WTC11 (cell line): ENCODE data around the gene SMYD3. TPM values are rescaled to one million over a fixed set of nuclear protein-coding genes. Genes with fewer than 3 reads are reported as not detected.
A peak's percentile ranks its signal among the peaks of the same experiment; 100 is the strongest.
"Not testable (repeated sequence)": the region's sequence is repeated elsewhere in the genome, so short reads cannot be mapped to it uniquely, and the experiment has no call there.

Experiments
- ATAC-seq: fragments of 200-7000 bp; cut with Tn5 transposase; 2 replicates; pipeline ENCODE4 v1.10.0; 2021; ENCODE audit warnings: mild to moderate bottlenecking, moderate library complexity
- CTCF ChIA-PET: fragments of 300-600 bp; sonication (Branson Sonifier 250); formaldehyde crosslinking; loops from one replicate; lab custom pipeline; 2021; ENCODE audit warnings: antibody characterized with exemption; lab: Charles Lee
- POLR2A ChIA-PET: fragments of 350-600 bp; sonication (Branson Sonifier 250); formaldehyde crosslinking; loops from one replicate; lab custom pipeline; 2021; ENCODE audit warnings: antibody characterized with exemption; lab: Charles Lee
- DNase-seq: peaks from one replicate; pipeline ENCODE4 v3.0.0; 2021; ENCODE audit warnings: low spot score
- H3K27ac Mint-ChIP-seq: 2 replicates; pipeline ENCODE4 v1.8.0; 2021; ENCODE audit warnings: mixed read lengths
- H3K27me3 Mint-ChIP-seq: 2 replicates; pipeline ENCODE4 v1.8.0; 2021; ENCODE audit warnings: low read depth, mild to moderate bottlenecking, moderate library complexity, mixed read lengths
- H3K36me3 Mint-ChIP-seq: 2 replicates; pipeline ENCODE4 v1.8.0; 2021; ENCODE audit warnings: mixed read lengths
- H3K4me1 Mint-ChIP-seq: 2 replicates; pipeline ENCODE4 v1.8.0; 2022; ENCODE audit warnings: mixed read lengths
- H3K4me3 Mint-ChIP-seq: 2 replicates; pipeline ENCODE4 v1.8.0; 2021; ENCODE audit warnings: mild to moderate bottlenecking, moderate library complexity, mixed read lengths
- H3K9me3 Mint-ChIP-seq: 2 replicates; pipeline ENCODE4 v1.8.0; 2021; ENCODE audit warnings: mixed read lengths
- ATF3 ChIP-seq: sonication (generic); formaldehyde crosslinking; conservative IDR thresholded peaks from 2 replicates; pipeline ENCODE4 v1.8.1; 2022; ENCODE audit warnings: mild to moderate bottlenecking, missing genetic modification reagents
- ATF6 ChIP-seq: sonication (generic); formaldehyde crosslinking; IDR thresholded peaks from 2 replicates; pipeline ENCODE4 v1.8.1; 2023; ENCODE audit warnings: mild to moderate bottlenecking, missing genetic modification reagents
- CTCF ChIP-seq: fragments of 200-600 bp; IDR thresholded peaks from 2 replicates; pipeline ENCODE4 v1.8.0; 2022; ENCODE audit warnings: antibody characterized with exemption
- E2F4 ChIP-seq: sonication (generic); formaldehyde crosslinking; IDR thresholded peaks from 2 replicates; pipeline ENCODE4 v1.8.1; 2022; ENCODE audit warnings: low read depth, mild to moderate bottlenecking, moderate library complexity, missing genetic modification reagents, borderline replicate concordance
- ERG ChIP-seq: fragments of 250-450 bp; sonication (Bioruptor Pico); IDR thresholded peaks from 2 replicates; pipeline ENCODE4 v1.8.0; 2021; ENCODE audit warnings: mild to moderate bottlenecking
- HMGA2 ChIP-seq: fragments of 250-450 bp; sonication (Bioruptor Pico); IDR thresholded peaks from 2 replicates; pipeline ENCODE4 v1.4.0; 2021; ENCODE audit warnings: mild to moderate bottlenecking, moderate library complexity
- MYBL2 ChIP-seq: sonication (generic); formaldehyde crosslinking; IDR thresholded peaks from 2 replicates; pipeline ENCODE4 v1.8.1; 2023; ENCODE audit warnings: mild to moderate bottlenecking, moderate library complexity, missing genetic modification reagents
- NFYB ChIP-seq: sonication (generic); formaldehyde crosslinking; conservative IDR thresholded peaks from 2 replicates; pipeline ENCODE4 v1.8.0; 2022; ENCODE audit warnings: low read depth, missing genetic modification reagents
- NR2C2 ChIP-seq: sonication (generic); formaldehyde crosslinking; IDR thresholded peaks from 2 replicates; pipeline ENCODE4 v1.8.0; 2022; ENCODE audit warnings: mild to moderate bottlenecking, missing genetic modification reagents
- RELA ChIP-seq: sonication (generic); formaldehyde crosslinking; IDR thresholded peaks from 2 replicates; pipeline ENCODE4 v1.8.1; 2022; ENCODE audit warnings: missing genetic modification reagents, mild to moderate bottlenecking, borderline replicate concordance
- SMAD3 ChIP-seq: sonication (generic); formaldehyde crosslinking; IDR thresholded peaks from 2 replicates; pipeline ENCODE4 v1.8.0; 2022; ENCODE audit warnings: missing genetic modification reagents, mild to moderate bottlenecking, borderline replicate concordance
- STAT6 ChIP-seq: sonication (generic); formaldehyde crosslinking; conservative IDR thresholded peaks from 2 replicates; pipeline ENCODE4 v1.8.1; 2023; ENCODE audit warnings: mild to moderate bottlenecking, low read depth, missing genetic modification reagents, moderate library complexity
- total RNA-seq: library from RNA; stranded (reverse); gene quantifications from 3 replicates; pipeline ENCODE4 v1.2.3, GENCODE V29; 2021

Gene SMYD3
- total RNA-seq, 1 experiment from 2014 or later, result 21.4 TPM

- H3K27me3 Mint-ChIP-seq, POLR2A ChIA-PET, ATAC-seq, H3K27ac Mint-ChIP-seq, H3K4me3 Mint-ChIP-seq, H3K36me3 Mint-ChIP-seq, DNase-seq, H3K9me3 Mint-ChIP-seq: not testable (repeated sequence)
- CTCF ChIA-PET, result interaction anchor here (0.7 kb wide), 1 partner anchor 22 kb away, joined by 3 read pairs; no protein-coding TSS in a partner anchor
- peaks cover 11% of the 10 kb centered on the region for H3K4me1 Mint-ChIP-seq
Observed at GRCh38 chr1:245971076-245971710, 535.9 kb downstream of the SMYD3 start.

GRCh38 chr1:245969283-245969682 lies 537.8 kb downstream of the SMYD3 start:
- DNase-seq (no peak), ATAC-seq (no peak)
- ChIA-PET CTCF (interaction anchor here (2.0 kb wide), 1 partner anchor 81 kb away, joined by 6 read pairs; no protein-coding TSS in a partner anchor), POLR2A (no interaction called here)
- no peak for TF ChIP-seq NR2C2
- no peak overlapping the region for H3K4me3 Mint-ChIP-seq
- H3K36me3 Mint-ChIP-seq, result no peaks in the 10 kb centered on the region
- peaks cover 9% of the 10 kb centered on the region for H3K9me3 Mint-ChIP-seq
- H3K27ac Mint-ChIP-seq, result peak overlapping the region; percentile 85
- no peaks in the 10 kb centered on the region for H3K27me3 Mint-ChIP-seq
- peaks cover 11% of the 10 kb centered on the region for H3K4me1 Mint-ChIP-seq

- Mint-ChIP-seq H3K9me3 (peaks cover 9% of the 10 kb centered on the region), H3K27me3 (no peaks in the 10 kb centered on the region), H3K4me1 (peaks cover 17% of the 10 kb centered on the region)
- CTCF ChIA-PET, result interaction anchor here (2.0 kb wide), 1 partner anchor 80 kb away, joined by 6 read pairs; no protein-coding TSS in a partner anchor
- TF ChIP-seq ATF3 (CRISPR knock-in tag) (no peak), ERG (CRISPR knock-in tag) (no peak), MYBL2 (CRISPR knock-in tag) (no peak), SMAD3 (CRISPR knock-in tag) (no peak), E2F4 (no peak), NFYB (no peak), HMGA2 (no peak), STAT6 (CRISPR knock-in tag) (no peak), RELA (CRISPR knock-in tag) (no peak), ATF6 (CRISPR knock-in tag) (no peak), CTCF (no peak)
- TF ChIP-seq, all 79 proteins: peak for 0
- POLR2A ChIA-PET, result no interaction called here
- ATAC-seq (no peak), DNase-seq (no peak)
- H3K36me3 Mint-ChIP-seq, result no peaks in the 10 kb centered on the region
- no peak overlapping the region for H3K27ac Mint-ChIP-seq
- no peak overlapping the region for H3K4me3 Mint-ChIP-seq
Observed at GRCh38 chr1:245968775-245969174, 538.3 kb downstream of the SMYD3 start.
